ENCODE measurements around the gene PSMB7.

DNA sequence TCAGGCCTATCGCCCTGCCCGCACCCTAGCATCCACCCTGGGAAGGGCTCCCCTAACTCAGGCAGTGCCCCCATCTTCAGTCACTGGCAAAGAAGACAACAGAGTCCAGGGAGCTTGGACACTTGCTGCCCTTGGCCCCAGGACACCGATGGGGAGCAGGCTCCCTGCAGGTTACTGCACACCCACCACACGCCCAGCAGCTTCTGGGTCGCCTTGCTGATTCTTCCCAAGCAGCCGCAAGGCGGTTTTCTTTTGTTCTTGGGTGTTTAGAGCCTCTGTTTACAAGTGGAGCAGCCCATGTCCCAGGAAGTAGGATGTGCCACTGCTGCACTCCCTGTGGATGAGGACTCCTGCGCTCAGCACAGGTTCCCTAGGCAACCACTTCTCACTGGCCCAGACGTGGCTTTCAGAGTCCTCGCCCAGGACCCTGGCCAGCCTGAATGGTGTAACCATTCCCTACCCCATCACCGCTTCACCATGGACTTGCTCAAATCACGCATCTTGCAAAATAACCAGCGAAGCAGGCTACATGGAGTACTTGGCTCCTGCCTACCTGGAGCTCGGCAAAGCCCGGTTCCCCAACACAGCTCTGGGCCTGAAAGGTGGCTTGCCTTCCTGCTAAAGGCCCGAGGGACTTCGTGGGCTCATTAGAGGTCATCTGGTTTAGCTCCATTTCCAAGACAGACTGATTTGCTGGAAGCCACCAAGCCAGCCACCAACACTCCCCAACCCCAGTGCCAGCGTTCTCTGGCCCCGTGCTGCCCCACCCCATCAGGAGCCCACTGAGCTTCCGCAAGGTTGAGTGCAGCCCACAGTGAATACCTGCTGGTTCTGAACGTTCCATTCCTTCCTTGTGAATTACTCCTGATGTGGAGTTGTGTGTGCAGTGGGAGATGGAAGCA, 60.0 kb downstream of the PSMB7 start:
- TF ChIP-seq, protein P1, sequence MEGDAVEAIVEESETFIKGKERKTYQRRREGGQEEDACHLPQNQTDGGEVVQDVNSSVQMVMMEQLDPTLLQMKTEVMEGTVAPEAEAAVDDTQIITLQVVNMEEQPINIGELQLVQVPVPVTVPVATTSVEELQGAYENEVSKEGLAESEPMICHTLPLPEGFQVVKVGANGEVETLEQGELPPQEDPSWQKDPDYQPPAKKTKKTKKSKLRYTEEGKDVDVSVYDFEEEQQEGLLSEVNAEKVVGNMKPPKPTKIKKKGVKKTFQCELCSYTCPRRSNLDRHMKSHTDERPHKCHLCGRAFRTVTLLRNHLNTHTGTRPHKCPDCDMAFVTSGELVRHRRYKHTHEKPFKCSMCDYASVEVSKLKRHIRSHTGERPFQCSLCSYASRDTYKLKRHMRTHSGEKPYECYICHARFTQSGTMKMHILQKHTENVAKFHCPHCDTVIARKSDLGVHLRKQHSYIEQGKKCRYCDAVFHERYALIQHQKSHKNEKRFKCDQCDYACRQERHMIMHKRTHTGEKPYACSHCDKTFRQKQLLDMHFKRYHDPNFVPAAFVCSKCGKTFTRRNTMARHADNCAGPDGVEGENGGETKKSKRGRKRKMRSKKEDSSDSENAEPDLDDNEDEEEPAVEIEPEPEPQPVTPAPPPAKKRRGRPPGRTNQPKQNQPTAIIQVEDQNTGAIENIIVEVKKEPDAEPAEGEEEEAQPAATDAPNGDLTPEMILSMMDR (IDR thresholded peaks at IDR 0.05; ENCODE audit: low read depth, low read length): no peak
- no peak for TF ChIP-seq POLR2A (IDR thresholded peaks at IDR 0.05; ENCODE audit: extremely low read depth, insufficient read length)

Data from NB4 (cell line).